ENCODE data around the gene TNFRSF1B. TPM values are rescaled to one million over a fixed set of nuclear protein-coding genes. Genes with fewer than 3 reads are reported as not detected.

Gene TNFRSF1B
- total and polyA plus RNA-seq, 9 of the 15 experiments (the other 6 are each of a cell fraction or from before 2014, with no cell fraction given): 8.8 to 91.3 (median 36.0) TPM

DNA sequence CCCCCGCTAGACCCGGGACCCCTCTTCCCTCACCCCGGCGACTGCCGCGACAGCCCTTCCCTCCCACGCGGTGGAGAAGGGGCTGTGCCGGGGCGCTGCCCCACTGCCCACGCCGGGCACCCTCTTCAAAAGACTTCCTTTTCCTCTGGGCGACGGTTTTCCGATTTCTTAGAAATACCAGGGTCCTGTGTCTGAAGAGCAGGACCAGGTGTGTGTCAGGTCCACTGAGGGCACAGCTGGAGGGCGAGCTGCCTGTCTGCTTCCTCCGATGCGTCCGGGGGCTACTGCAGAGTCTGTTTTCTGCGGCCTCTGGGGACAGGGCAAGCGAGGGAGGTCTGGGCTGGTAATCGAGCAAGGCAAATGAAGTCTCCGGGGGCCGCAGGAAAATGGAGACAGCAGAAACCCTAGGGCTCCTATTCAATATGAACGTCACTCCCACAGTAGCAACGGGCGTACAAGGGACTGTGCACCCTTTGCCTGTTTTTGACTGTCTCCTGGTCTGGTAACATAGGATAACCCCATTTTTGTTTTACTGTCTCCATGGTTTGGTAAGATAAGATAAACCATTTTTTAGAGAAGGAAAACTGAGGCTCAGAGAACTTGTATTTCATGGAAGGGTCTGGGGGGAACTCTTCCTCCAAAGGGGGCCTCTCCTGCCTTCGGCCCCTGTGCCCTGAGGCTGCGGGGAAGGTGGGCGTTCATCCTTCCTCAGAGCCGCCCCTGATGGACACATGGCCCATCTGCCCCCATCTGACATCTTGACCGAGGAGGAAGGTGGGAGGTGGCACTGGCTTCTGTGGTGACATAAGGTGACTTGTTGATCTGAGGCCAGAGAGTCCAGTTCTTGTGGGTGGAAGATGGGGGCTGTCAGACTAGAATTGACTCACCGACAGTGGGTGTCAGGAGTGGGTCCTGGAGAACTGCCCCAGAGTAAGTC, 970 bp downstream of the TNFRSF1B start (continued):
- TF ChIP-seq ZNF586 (CRISPR knock-in tag; conservative IDR thresholded peaks at IDR 0.05) (no peak), KLF16 (IDR thresholded peaks at IDR 0.05) (peak; percentile 72; the same call in 1 of the 2 replicates), SMARCB1 (IDR thresholded peaks at IDR 0.05; ENCODE audit: insufficient read length, low read depth) (peak; percentile 69), SRSF7 (optimal IDR thresholded peaks at IDR 0.05; ENCODE audit: low read depth, low read length) (no peak), SIN3B (IDR thresholded peaks at IDR 0.05; ENCODE audit: low read depth) (no peak), GATA2 (CRISPR knock-in tag; IDR thresholded peaks at IDR 0.05) (no peak; the same call in 1 of the 2 replicates), C11orf30 (IDR thresholded peaks at IDR 0.05; ENCODE audit: low read depth) (no peak), ADNP (tag; IDR thresholded peaks at IDR 0.05) (no peak), CHD1 (IDR thresholded peaks at IDR 0.05; ENCODE audit: low read length) (no peak), SOX6 (IDR thresholded peaks at IDR 0.05) (no peak), FOXA3 (CRISPR knock-in tag; conservative IDR thresholded peaks at IDR 0.05 in 1 of 2, IDR thresholded peaks at IDR 0.05 in 1 of 2) (peak in 1 of 2 experiments; percentile 60; a peak in 1 of 4 replicates), ETV1 (tag; conservative IDR thresholded peaks at IDR 0.05; ENCODE audit: low read depth) (no peak), TBL1XR1 (IDR thresholded peaks at IDR 0.05; ENCODE audit: low read length in 2 of 2) (peak in 1 of 2 experiments; percentile 59; a peak in 1 of 4 replicates), ZNF165 (CRISPR knock-in tag; IDR thresholded peaks at IDR 0.05; ENCODE audit: borderline replicate concordance) (no peak), NR2C1 (IDR thresholded peaks at IDR 0.05) (no peak; the same call in 1 of the 2 replicates), NR2C1 (tag; IDR thresholded peaks at IDR 0.05) (no peak), KDM4B (IDR thresholded peaks at IDR 0.05; ENCODE audit: borderline replicate concordance in 2 of 2, low read depth in 1 of 2) (peak in 1 of 2 experiments; percentile 61; a peak in 1 of 4 replicates), ESRRA (IDR thresholded peaks at IDR 0.05; ENCODE audit: borderline replicate concordance, low read depth) (no peak), EGR1 (conservative IDR thresholded peaks at IDR 0.05) (peak; percentile 97), SIRT6 (IDR thresholded peaks at IDR 0.05; ENCODE audit: low read depth, low read length) (no peak), FOSL1 (tag; conservative IDR thresholded peaks at IDR 0.05) (no peak), ZNF124 (CRISPR knock-in tag; IDR thresholded peaks at IDR 0.05) (no peak), POLR2B (IDR thresholded peaks at IDR 0.05; ENCODE audit: low read depth, partially characterized antibody) (no peak)
- TF ChIP-seq, protein P1, sequence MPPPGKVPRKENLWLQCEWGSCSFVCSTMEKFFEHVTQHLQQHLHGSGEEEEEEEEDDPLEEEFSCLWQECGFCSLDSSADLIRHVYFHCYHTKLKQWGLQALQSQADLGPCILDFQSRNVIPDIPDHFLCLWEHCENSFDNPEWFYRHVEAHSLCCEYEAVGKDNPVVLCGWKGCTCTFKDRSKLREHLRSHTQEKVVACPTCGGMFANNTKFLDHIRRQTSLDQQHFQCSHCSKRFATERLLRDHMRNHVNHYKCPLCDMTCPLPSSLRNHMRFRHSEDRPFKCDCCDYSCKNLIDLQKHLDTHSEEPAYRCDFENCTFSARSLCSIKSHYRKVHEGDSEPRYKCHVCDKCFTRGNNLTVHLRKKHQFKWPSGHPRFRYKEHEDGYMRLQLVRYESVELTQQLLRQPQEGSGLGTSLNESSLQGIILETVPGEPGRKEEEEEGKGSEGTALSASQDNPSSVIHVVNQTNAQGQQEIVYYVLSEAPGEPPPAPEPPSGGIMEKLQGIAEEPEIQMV (tag; conservative IDR thresholded peaks at IDR 0.05; ENCODE audit: low read depth): no peak
- TF ChIP-seq, protein P2, sequence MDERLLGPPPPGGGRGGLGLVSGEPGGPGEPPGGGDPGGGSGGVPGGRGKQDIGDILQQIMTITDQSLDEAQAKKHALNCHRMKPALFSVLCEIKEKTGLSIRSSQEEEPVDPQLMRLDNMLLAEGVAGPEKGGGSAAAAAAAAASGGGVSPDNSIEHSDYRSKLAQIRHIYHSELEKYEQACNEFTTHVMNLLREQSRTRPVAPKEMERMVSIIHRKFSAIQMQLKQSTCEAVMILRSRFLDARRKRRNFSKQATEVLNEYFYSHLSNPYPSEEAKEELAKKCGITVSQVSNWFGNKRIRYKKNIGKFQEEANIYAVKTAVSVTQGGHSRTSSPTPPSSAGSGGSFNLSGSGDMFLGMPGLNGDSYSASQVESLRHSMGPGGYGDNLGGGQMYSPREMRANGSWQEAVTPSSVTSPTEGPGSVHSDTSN (CRISPR knock-in tag; IDR thresholded peaks at IDR 0.05; ENCODE audit: low read depth): no peak
- TF ChIP-seq, protein P2 (tag; conservative IDR thresholded peaks at IDR 0.05; ENCODE audit: low read depth): no peak
